Measurements from ENCODE around the gene HOXA1. TPM values are rescaled to one million over a fixed set of nuclear protein-coding genes. Genes with fewer than 3 reads are reported as not detected.
A peak's percentile ranks its signal among the peaks of the same experiment; 100 is the strongest.

Gene HOXA1
- total and polyA plus RNA-seq, 2 of the 4 experiments (the other 2 are of a cell fraction), result 0.54 to 1.8 TPM

GRCh38 chr7:27119412-27119911, 23.7 kb upstream of the HOXA1 start:
- Histone ChIP-seq H3K27me3 (ENCODE audit: control insufficient read depth, insufficient read depth, low read length) (no peaks in the 10 kb centered on the region), H2AFZ (replicated peaks; ENCODE audit: low read length, poor library complexity) (no peak overlapping the region), H3K79me1 (ENCODE audit: low read depth in 1 of 2, low read length in 2 of 2) (peaks cover 0 to 39% of the 10 kb centered on the region in 2 experiments; a peak in 3 of 4 replicates), H2BK20ac (ENCODE audit: low read depth, low read length) (peak overlapping the region; percentile 40), H2BK120ac (ENCODE audit: low read depth, low read length) (peak overlapping the region; percentile 65), H2BK15ac (ENCODE audit: low read depth, low read length) (peak overlapping the region; percentile 81), H2BK5ac (ENCODE audit: low read depth, low read length, poor library complexity, severe bottlenecking) (peak overlapping the region; percentile 2), H3K27ac (ENCODE audit: insufficient read depth, low read length) (peak overlapping the region; percentile 86; the same call in 1 of the 2 replicates), H3K18ac (ENCODE audit: low read depth, low read length) (peak overlapping the region; percentile 66), H3K56ac (ENCODE audit: extremely low read depth, insufficient read depth, low read length) (no peak overlapping the region; the same call in 1 of the 2 replicates), H3K4me2 (ENCODE audit: low read depth, low read length) (peak overlapping the region; percentile 23; the same call in 1 of the 2 replicates), H3K4ac (ENCODE audit: low read depth, low read length) (peak overlapping the region; percentile 56), H3K9me3 (ENCODE audit: control insufficient read depth, insufficient read depth, low read length) (no peaks in the 10 kb centered on the region), H2AK5ac (ENCODE audit: low read depth, low read length) (peak overlapping the region; percentile 37), H4K8ac (ENCODE audit: low read depth in 2 of 2, low read length in 2 of 2) (peak overlapping the region; percentile 41 to 77), H4K91ac (ENCODE audit: insufficient read depth, low read depth, low read length) (peak overlapping the region; percentile 72), H3K9me1 (ENCODE audit: insufficient read depth, low read length) (peaks cover 7% of the 10 kb centered on the region; the same call in 1 of the 2 replicates), H4K20me1 (ENCODE audit: insufficient read depth, low read length) (peaks cover 7% of the 10 kb centered on the region), H3K4me1 (ENCODE audit: control insufficient read depth, insufficient read depth, low read length) (peaks cover 29% of the 10 kb centered on the region), H3K4me3 (ENCODE audit: insufficient read depth, low read depth, low read length) (no peak overlapping the region), H2AK9ac (replicated peaks; ENCODE audit: low read depth, low read length, poor library complexity) (no peak overlapping the region), H3K36me3 (ENCODE audit: control insufficient read depth, insufficient read depth, low read length) (peaks cover 9% of the 10 kb centered on the region; the same call in 1 of the 2 replicates), H3K23ac (ENCODE audit: low read depth, low read length) (peak overlapping the region; percentile 80), H3K14ac (replicated peaks; ENCODE audit: low read depth, low read length) (peak overlapping the region; percentile 8; the same call in 1 of the 2 replicates), H4K5ac (ENCODE audit: low read depth, low read length) (peak overlapping the region; percentile 37), H3K9ac (ENCODE audit: low read depth, low read length) (peak overlapping the region; percentile 20; the same call in 1 of the 2 replicates)
- DNase-seq (peak; percentile 26), ATAC-seq (ENCODE audit: low read depth) (no peak)
- WGBS, 2 experiments (ENCODE audit: extremely low coverage in 2 of 2, insufficient read length in 1 of 2), result no CpG with 5 or more reads among the region's 1 CpG
- ChIA-PET CTCF (interaction anchor here (1.1 to 1.4 kb wide), 2 partner anchors 11 to 750 kb away, joined by 3 to 4 read pairs; partner anchors contain the start of gene HOXA4), POLR2A (ENCODE audit: unreplicated experiment) (interaction anchor here (0.7 to 0.9 kb wide), 2 partner anchors 8 to 14 kb away, joined by 3 read pairs; no protein-coding TSS in a partner anchor)
- dilution Hi-C loops (cut with HindIII; ENCODE audit: low sequenced_read_pairs, unreplicated experiment) (no loop called here), intact Hi-C loops (cut with micrococcal nuclease) (no loop called here), in situ Hi-C loops (cut with MboI; ENCODE audit: low sequenced_read_pairs) (no loop called here)
- TF ChIP-seq POLR2A (IDR thresholded peaks at IDR 0.05; ENCODE audit: low read depth, low read length), result no peak
- no peak for TF ChIP-seq NFE2L2 (IDR thresholded peaks at IDR 0.05; ENCODE audit: low read depth, low read length)
- TF ChIP-seq BHLHE40 (IDR thresholded peaks at IDR 0.05; ENCODE audit: low read depth, low read length), result no peak
- TF ChIP-seq MAFK (IDR thresholded peaks at IDR 0.05; ENCODE audit: low read depth, low read length), result no peak
- BruUV-seq (replicated peaks), result no TSS peak

All from IMR-90 (cell line).